ENCODE measurements around the gene RNFT2.

RNFT2 gene

GRCh38 chr12:116876151-116876869, 138.2 kb downstream of the RNFT2 start (continued):
- TF ChIP-seq ZNF354C (tag by site-specific recombination; IDR thresholded peaks at IDR 0.05; ENCODE audit: borderline replicate concordance, low read depth) (no peak), ZNF621 (tag by site-specific recombination; IDR thresholded peaks at IDR 0.05) (no peak), SCRT2 (tag by site-specific recombination; IDR thresholded peaks at IDR 0.05) (no peak), ZNF248 (tag by site-specific recombination; IDR thresholded peaks at IDR 0.05) (no peak), ZNF548 (tag by site-specific recombination; IDR thresholded peaks at IDR 0.05) (no peak)

DNA sequence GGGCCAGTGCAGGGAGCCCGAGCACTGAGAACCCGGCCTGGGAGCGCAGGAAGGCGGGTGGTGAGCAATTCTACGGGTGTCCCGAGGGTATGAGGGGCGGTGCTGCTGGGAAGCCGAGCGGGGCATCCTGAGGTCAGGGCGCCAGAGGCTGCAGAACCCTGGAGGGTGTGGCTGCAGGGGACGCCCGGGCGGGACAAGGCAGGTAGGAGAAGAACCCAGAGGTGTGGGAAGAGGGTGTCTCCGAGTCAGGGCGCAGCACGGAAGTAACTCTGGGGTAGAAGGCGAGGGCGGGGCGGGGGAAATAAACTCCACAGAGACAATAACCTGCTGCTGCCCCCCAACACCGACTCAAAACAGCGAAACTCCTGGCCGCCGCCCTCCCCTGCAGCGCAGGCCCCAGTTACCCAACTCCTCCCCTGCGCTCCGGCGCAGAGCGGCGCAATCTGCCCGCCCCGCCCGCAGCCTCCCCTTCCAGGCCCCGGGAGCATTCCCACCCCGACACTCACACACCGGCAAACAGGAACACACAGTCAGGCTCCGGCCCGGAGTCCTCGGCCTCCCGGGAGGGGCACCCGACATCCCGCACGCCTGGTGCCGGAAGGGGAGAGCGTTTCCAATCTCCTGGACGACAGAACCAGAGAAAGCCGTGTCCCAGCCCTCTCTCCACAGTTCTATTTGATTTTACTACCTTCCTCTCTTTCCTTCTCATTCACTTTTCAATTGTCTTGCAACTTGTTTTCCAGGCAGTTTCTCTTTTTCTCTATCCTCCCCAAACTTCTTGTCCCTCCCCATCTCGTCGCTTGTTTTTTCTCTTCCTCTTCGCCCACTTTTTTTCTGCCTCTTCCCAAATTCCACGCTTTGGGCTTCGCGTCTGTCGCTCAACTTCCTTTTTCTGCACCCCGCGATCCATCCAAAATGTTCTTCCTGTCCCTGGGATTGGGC, 140.7 kb downstream of the RNFT2 start:
- Histone ChIP-seq H3K9me3 (ENCODE audit: control insufficient read depth, insufficient read depth, low read depth, low read length) (no peaks in the 10 kb centered on the region), H3K36me3 (ENCODE audit: control insufficient read depth in 2 of 2, insufficient read depth in 1 of 2, low read length in 2 of 2) (peaks cover 0 to 3% of the 10 kb centered on the region in 2 experiments; a peak in 2 of 3 replicates), H3K4me3 (ENCODE audit: low read depth, low read length) (peak overlapping the region; percentile 49), H3K4me1 (ENCODE audit: control insufficient read depth, insufficient read depth, low read length) (peaks cover 10% of the 10 kb centered on the region), H3K27ac (ENCODE audit: extremely low read depth, low read depth, low read length) (peak overlapping the region; percentile 45; the same call in 1 of the 2 replicates)
- ChIA-PET CTCF (interaction anchor here (1.3 to 7.3 kb wide), 2 partner anchors 15 to 18 kb away, joined by 3 to 52 read pairs; no protein-coding TSS in a partner anchor), POLR2A (no interaction called here)
- TF ChIP-seq PRDM1 (tag by site-specific recombination; IDR thresholded peaks at IDR 0.05) (peak; percentile 97), ZNF670 (tag by site-specific recombination; IDR thresholded peaks at IDR 0.05; ENCODE audit: low read depth) (no peak), SP2 (tag by site-specific recombination; IDR thresholded peaks at IDR 0.05) (peak; percentile 57), ZNF76 (tag by site-specific recombination; IDR thresholded peaks at IDR 0.05; ENCODE audit: borderline replicate concordance, low read depth) (peak; percentile 63), IKZF3 (tag by site-specific recombination; IDR thresholded peaks at IDR 0.05) (peak; percentile 63; the same call in 1 of the 2 replicates), KLF1 (tag by site-specific recombination; IDR thresholded peaks at IDR 0.05) (peak; percentile 99), ZSCAN23 (tag by site-specific recombination; IDR thresholded peaks at IDR 0.05) (peak; percentile 29; the same call in 1 of the 2 replicates), ZNF596 (tag by site-specific recombination; IDR thresholded peaks at IDR 0.05) (no peak), GLIS1 (tag by site-specific recombination; IDR thresholded peaks at IDR 0.05) (peak; percentile 85), ZNF335 (tag by site-specific recombination; conservative IDR thresholded peaks at IDR 0.05) (no peak; the same call in 1 of the 2 replicates), ZNF704 (tag by site-specific recombination; IDR thresholded peaks at IDR 0.05) (no peak), KLF8 (tag by site-specific recombination; IDR thresholded peaks at IDR 0.05) (peak; percentile 56; the same call in 1 of the 2 replicates), ZIC2 (tag by site-specific recombination; IDR thresholded peaks at IDR 0.05) (peak; percentile 85)
- TF ChIP-seq, protein P1, sequence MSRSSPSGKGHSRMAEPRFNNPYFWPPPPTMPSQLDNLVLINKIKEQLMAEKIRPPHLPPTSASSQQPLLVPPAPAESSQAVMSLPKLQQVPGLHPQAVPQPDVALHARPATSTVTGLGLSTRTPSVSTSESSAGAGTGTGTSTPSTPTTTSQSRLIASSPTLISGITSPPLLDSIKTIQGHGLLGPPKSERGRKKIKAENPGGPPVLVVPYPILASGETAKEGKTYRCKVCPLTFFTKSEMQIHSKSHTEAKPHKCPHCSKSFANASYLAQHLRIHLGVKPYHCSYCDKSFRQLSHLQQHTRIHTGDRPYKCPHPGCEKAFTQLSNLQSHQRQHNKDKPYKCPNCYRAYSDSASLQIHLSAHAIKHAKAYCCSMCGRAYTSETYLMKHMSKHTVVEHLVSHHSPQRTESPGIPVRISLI (tag by site-specific recombination; IDR thresholded peaks at IDR 0.05) = no peak
- TF ChIP-seq, protein P2, sequence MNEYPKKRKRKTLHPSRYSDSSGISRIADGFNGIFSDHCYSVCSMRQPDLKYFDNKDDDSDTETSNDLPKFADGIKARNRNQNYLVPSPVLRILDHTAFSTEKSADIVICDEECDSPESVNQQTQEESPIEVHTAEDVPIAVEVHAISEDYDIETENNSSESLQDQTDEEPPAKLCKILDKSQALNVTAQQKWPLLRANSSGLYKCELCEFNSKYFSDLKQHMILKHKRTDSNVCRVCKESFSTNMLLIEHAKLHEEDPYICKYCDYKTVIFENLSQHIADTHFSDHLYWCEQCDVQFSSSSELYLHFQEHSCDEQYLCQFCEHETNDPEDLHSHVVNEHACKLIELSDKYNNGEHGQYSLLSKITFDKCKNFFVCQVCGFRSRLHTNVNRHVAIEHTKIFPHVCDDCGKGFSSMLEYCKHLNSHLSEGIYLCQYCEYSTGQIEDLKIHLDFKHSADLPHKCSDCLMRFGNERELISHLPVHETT (tag by site-specific recombination; IDR thresholded peaks at IDR 0.05) = peak; percentile 39; the same call in 1 of the 2 replicates
- TF ChIP-seq, protein P3, sequence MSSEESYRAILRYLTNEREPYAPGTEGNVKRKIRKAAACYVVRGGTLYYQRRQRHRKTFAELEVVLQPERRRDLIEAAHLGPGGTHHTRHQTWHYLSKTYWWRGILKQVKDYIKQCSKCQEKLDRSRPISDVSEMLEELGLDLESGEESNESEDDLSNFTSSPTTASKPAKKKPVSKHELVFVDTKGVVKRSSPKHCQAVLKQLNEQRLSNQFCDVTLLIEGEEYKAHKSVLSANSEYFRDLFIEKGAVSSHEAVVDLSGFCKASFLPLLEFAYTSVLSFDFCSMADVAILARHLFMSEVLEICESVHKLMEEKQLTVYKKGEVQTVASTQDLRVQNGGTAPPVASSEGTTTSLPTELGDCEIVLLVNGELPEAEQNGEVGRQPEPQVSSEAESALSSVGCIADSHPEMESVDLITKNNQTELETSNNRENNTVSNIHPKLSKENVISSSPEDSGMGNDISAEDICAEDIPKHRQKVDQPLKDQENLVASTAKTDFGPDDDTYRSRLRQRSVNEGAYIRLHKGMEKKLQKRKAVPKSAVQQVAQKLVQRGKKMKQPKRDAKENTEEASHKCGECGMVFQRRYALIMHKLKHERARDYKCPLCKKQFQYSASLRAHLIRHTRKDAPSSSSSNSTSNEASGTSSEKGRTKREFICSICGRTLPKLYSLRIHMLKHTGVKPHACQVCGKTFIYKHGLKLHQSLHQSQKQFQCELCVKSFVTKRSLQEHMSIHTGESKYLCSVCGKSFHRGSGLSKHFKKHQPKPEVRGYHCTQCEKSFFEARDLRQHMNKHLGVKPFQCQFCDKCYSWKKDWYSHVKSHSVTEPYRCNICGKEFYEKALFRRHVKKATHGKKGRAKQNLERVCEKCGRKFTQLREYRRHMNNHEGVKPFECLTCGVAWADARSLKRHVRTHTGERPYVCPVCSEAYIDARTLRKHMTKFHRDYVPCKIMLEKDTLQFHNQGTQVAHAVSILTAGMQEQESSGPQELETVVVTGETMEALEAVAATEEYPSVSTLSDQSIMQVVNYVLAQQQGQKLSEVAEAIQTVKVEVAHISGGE (tag by site-specific recombination; conservative IDR thresholded peaks at IDR 0.05; ENCODE audit: low read depth) = peak; percentile 38; the same call in 1 of the 2 replicates
- TF ChIP-seq, protein P4, sequence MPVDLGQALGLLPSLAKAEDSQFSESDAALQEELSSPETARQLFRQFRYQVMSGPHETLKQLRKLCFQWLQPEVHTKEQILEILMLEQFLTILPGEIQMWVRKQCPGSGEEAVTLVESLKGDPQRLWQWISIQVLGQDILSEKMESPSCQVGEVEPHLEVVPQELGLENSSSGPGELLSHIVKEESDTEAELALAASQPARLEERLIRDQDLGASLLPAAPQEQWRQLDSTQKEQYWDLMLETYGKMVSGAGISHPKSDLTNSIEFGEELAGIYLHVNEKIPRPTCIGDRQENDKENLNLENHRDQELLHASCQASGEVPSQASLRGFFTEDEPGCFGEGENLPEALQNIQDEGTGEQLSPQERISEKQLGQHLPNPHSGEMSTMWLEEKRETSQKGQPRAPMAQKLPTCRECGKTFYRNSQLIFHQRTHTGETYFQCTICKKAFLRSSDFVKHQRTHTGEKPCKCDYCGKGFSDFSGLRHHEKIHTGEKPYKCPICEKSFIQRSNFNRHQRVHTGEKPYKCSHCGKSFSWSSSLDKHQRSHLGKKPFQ (tag by site-specific recombination; IDR thresholded peaks at IDR 0.05) = peak; percentile 95
